Stomach (tissue), 4 donors: ENCODE results near the gene STK32C.

Source experiments
- EP300 ChIP-seq: sonication (generic); formaldehyde crosslinking; IDR thresholded peaks from one replicate; pipeline ENCODE4 v1.6.1; 2017; ENCODE audit warnings: antibody characterized with exemption
- POLR2A ChIP-seq, 4 donors: fragments of 450-650 bp; IDR thresholded peaks; one replicate each; pipeline ENCODE4 v1.6.1; 2016; ENCODE audit warnings: antibody characterized with exemption in 4 of 4, control low read depth in 2 of 4, mild to moderate bottlenecking in 1 of 4, moderate library complexity in 1 of 4
- POLR2AphosphoS5 ChIP-seq, 3 donors: sonication (generic); formaldehyde crosslinking; IDR thresholded peaks; one replicate each; pipeline ENCODE4 v1.6.1; 2016; ENCODE audit warnings: antibody characterized with exemption in 3 of 3
- TF ChIP-seq, protein P1 (sequence below), 7 experiments: fragments of 450-650 bp in 4 of 7; fragments of 200-600 bp in 3 of 7; sonication (generic) in 3 of 7; IDR thresholded peaks; one replicate each; pipeline ENCODE4 v1.5.1; 2016 to 2019; ENCODE audit warnings: antibody characterized with exemption in 7 of 7, control low read depth in 2 of 7, mild to moderate bottlenecking in 1 of 7

DNA sequence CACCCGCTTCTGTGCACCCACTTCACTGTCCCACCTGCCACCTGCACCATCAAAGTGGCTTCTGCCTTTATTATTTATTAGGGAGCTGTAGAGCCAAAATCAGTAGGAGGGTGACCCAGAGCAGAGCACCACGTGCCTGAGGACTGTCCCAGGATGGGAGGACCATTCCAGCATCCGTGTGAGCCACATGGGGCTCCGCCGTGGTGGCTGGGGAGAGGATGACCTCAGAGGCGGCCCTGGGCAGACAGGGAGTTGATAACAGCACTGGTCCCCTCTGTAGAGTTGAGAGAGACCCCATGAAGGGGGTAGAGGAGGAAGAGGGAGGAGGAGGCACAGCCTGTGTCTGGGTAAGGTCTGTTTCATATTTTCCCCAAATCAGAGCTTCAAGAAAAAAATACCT lies 129.7 kb downstream of the STK32C start:
- TF ChIP-seq, protein P1, sequence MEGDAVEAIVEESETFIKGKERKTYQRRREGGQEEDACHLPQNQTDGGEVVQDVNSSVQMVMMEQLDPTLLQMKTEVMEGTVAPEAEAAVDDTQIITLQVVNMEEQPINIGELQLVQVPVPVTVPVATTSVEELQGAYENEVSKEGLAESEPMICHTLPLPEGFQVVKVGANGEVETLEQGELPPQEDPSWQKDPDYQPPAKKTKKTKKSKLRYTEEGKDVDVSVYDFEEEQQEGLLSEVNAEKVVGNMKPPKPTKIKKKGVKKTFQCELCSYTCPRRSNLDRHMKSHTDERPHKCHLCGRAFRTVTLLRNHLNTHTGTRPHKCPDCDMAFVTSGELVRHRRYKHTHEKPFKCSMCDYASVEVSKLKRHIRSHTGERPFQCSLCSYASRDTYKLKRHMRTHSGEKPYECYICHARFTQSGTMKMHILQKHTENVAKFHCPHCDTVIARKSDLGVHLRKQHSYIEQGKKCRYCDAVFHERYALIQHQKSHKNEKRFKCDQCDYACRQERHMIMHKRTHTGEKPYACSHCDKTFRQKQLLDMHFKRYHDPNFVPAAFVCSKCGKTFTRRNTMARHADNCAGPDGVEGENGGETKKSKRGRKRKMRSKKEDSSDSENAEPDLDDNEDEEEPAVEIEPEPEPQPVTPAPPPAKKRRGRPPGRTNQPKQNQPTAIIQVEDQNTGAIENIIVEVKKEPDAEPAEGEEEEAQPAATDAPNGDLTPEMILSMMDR (IDR thresholded peaks at IDR 0.05), result no peak
- TF ChIP-seq POLR2AphosphoS5 (IDR thresholded peaks at IDR 0.05) (no peak), POLR2A (IDR thresholded peaks at IDR 0.05) (no peak), EP300 (no peak)
